Osteoblast (primary cell): Measurements from ENCODE around the gene RIN1. TPM values are rescaled to one million over a fixed set of nuclear protein-coding genes. Genes with fewer than 3 reads are reported as not detected.
"Not testable (repeated sequence)": the region's sequence is repeated elsewhere in the genome, so short reads cannot be mapped to it uniquely, and the experiment has no call there.

ENCODE experiments used
- DNase-seq: peaks from one replicate; pipeline ENCODE4 v3.0.0; 2011; ENCODE audit warnings: low spot score, mixed read lengths; ENCODE audit not compliant: insufficient read length; ENCODE audit errors: missing footprints
- H2AFZ ChIP-seq: 2 replicates; pipeline ENCODE4 v1.6.0; 2011; ENCODE audit warnings: mild to moderate bottlenecking, low read length
- H3K27ac ChIP-seq: 2 replicates; pipeline ENCODE4 v1.5.1; 2011; ENCODE audit warnings: mild to moderate bottlenecking, low read depth, low read length, moderate library complexity
- H3K27me3 ChIP-seq: 2 replicates; pipeline ENCODE4 v1.6.0; 2012; ENCODE audit warnings: mild to moderate bottlenecking, control low read depth, inconsistent platforms, low read length, moderate library complexity; ENCODE audit not compliant: insufficient read depth
- H3K36me3 ChIP-seq: 2 replicates; pipeline ENCODE4 v1.5.1; 2011; ENCODE audit warnings: mild to moderate bottlenecking, low read length, control low read depth, moderate library complexity; ENCODE audit not compliant: insufficient read depth
- H3K4me1 ChIP-seq: 2 replicates; pipeline ENCODE4 v1.5.1; 2011; ENCODE audit warnings: mild to moderate bottlenecking, low read length, control low read depth, moderate library complexity; ENCODE audit not compliant: insufficient read depth
- H3K4me2 ChIP-seq: 2 replicates; pipeline ENCODE4 v1.6.0; 2011; ENCODE audit warnings: mild to moderate bottlenecking, low read length; ENCODE audit not compliant: insufficient read depth
- H3K4me3 ChIP-seq: fragments of 200-600 bp; sonication (generic); 3 replicates; pipeline ENCODE4 v1.5.1; 2012; ENCODE audit warnings: mild to moderate bottlenecking, low read length, inconsistent platforms; ENCODE audit not compliant: insufficient read depth
- H3K79me2 ChIP-seq: 2 replicates; pipeline ENCODE4 v1.6.0; 2012; ENCODE audit warnings: mild to moderate bottlenecking, low read length, control low read depth, inconsistent platforms; ENCODE audit not compliant: insufficient read depth
- H3K9me3 ChIP-seq: 2 replicates; pipeline ENCODE4 v1.5.1; 2011; ENCODE audit warnings: low read depth, low read length, control low read depth
- H4K20me1 ChIP-seq: 2 replicates; pipeline ENCODE4 v1.6.0; 2012; ENCODE audit warnings: mild to moderate bottlenecking, low read length, control low read depth; ENCODE audit not compliant: insufficient read depth
- CTCF ChIP-seq: IDR thresholded peaks from 2 replicates; pipeline ENCODE4 v1.5.1; 2011; ENCODE audit warnings: mild to moderate bottlenecking, low read depth, low read length, moderate library complexity; ENCODE audit errors: extremely low read depth
- total RNA-seq: library from RNA; depleted of rRNA; stranded (reverse); fragments of >200 nt; gene quantifications from 2 replicates; pipeline ENCODE4 v1.2.3, GENCODE V29; 2012

Gene RIN1
- total RNA-seq, 1 donor: 27.1 TPM

GRCh38 chr11:66361502-66361941 is 25.3 kb upstream of the RIN1 start:
- TF ChIP-seq CTCF: no peak

GRCh38 chr11:66360406-66361073 is 24.3 kb upstream of the RIN1 start:
- Histone ChIP-seq H3K36me3 (no peaks in the 10 kb centered on the region), H3K27ac (no peak overlapping the region), H3K4me1 (no peaks in the 10 kb centered on the region)

More at GRCh38 chr11:66361502-66361941, 25.3 kb upstream of the RIN1 start:
- Histone ChIP-seq H3K36me3 (no peaks in the 10 kb centered on the region), H3K4me2 (no peak overlapping the region), H3K27me3 (no peaks in the 10 kb centered on the region), H2AFZ (no peak overlapping the region), H3K4me1 (no peaks in the 10 kb centered on the region), H3K27ac (no peak overlapping the region), H3K4me3 (no peak overlapping the region), H4K20me1 (no peaks in the 10 kb centered on the region), H3K9me3 (no peaks in the 10 kb centered on the region), H3K79me2 (no peaks in the 10 kb centered on the region)
- DNase-seq: peak; percentile 73

GRCh38 chr11:66359662-66360087 is 23.4 kb upstream of the RIN1 start:
- H4K20me1 ChIP-seq: no peaks in the 10 kb centered on the region
- no peak overlapping the region for H3K4me3 ChIP-seq
- no peaks in the 10 kb centered on the region for H3K4me1 ChIP-seq
- H3K4me2 ChIP-seq: no peak overlapping the region
- TF ChIP-seq CTCF: no peak
- H3K27me3 ChIP-seq: no peaks in the 10 kb centered on the region
- no peaks in the 10 kb centered on the region for H3K9me3 ChIP-seq
- H3K27ac ChIP-seq: no peak overlapping the region
- H3K79me2 ChIP-seq: no peaks in the 10 kb centered on the region
- H3K36me3 ChIP-seq: no peaks in the 10 kb centered on the region
- peak; percentile 89 for DNase-seq
- no peak overlapping the region for H2AFZ ChIP-seq

More at GRCh38 chr11:66360406-66361073, 24.3 kb upstream of the RIN1 start:
- no peaks in the 10 kb centered on the region for H3K27me3 ChIP-seq
- H4K20me1 ChIP-seq: no peaks in the 10 kb centered on the region
- no peak for TF ChIP-seq CTCF
- no peak overlapping the region for H3K4me3 ChIP-seq
- peak; percentile 43 for DNase-seq
- H3K79me2 ChIP-seq: no peaks in the 10 kb centered on the region
- no peak overlapping the region for H2AFZ ChIP-seq
- H3K4me2 ChIP-seq: no peak overlapping the region
- no peaks in the 10 kb centered on the region for H3K9me3 ChIP-seq

- not testable (repeated sequence) for H3K36me3 ChIP-seq, H3K79me2 ChIP-seq, H2AFZ ChIP-seq, DNase-seq, H4K20me1 ChIP-seq, H3K27me3 ChIP-seq, H3K9me3 ChIP-seq, H3K27ac ChIP-seq, H3K4me3 ChIP-seq, H3K4me2 ChIP-seq, H3K4me1 ChIP-seq
Observed at GRCh38 chr11:66350560-66351235, 14.5 kb upstream of the RIN1 start.
